GM12878 (cell line): Measurements from ENCODE around the gene PPL. TPM values are rescaled to one million over a fixed set of nuclear protein-coding genes. Genes with fewer than 3 reads are reported as not detected.

ENCODE experiments used
- BCL11A ChIP-seq: IDR thresholded peaks from 2 replicates; pipeline ENCODE4 v1.6.1; 2011; ENCODE audit warnings: low read depth, low read length
- FOXM1 ChIP-seq: IDR thresholded peaks from 2 replicates; pipeline ENCODE4 v1.6.1; 2012; ENCODE audit warnings: low read depth, mild to moderate bottlenecking, inconsistent platforms, low read length, moderate library complexity
- SMC3 ChIP-seq: IDR thresholded peaks from 2 replicates; pipeline ENCODE4 v1.6.1; 2011; ENCODE audit warnings: low read length, improper control_type of control experiment, borderline replicate concordance
- SUPT20H ChIP-seq: IDR thresholded peaks from 2 replicates; pipeline ENCODE4 v1.6.1; 2011; ENCODE audit warnings: low read depth, mild to moderate bottlenecking, low read length, moderate library complexity, borderline replicate concordance; ENCODE audit not compliant: control insufficient read depth
- ZNF274 ChIP-seq: IDR thresholded peaks from one replicate; pipeline ENCODE4 v1.8.0; 2011; ENCODE audit not compliant: insufficient read length, insufficient read depth
- ZNF384 ChIP-seq: IDR thresholded peaks from 2 replicates; pipeline ENCODE4 v1.6.1; 2012; ENCODE audit warnings: low read depth, mild to moderate bottlenecking, low read length, improper control_type of control experiment, borderline replicate concordance
- polyA plus RNA-seq, 11 experiments: library from polyadenylated mRNA; depleted of rRNA in 4 of 11; unstranded in 6 of 11; stranded (reverse) in 5 of 11; fragments of >200 nt; fragmentation: Nextera tagmentation in 4 of 11; fragmentation: Illumina TruSeq in 1 of 11; extraction: Ambion mirVana in 4 of 11; extraction: Trizol in 1 of 11; gene quantifications; 1 replicate in 1 of 11; 2 replicates in 10 of 11; pipeline versions ENCODE4 v1.2.1 to v1.2.3, GENCODE V29; 2011 to 2016; ENCODE audit warnings: inconsistent platforms in 2 of 11, missing spikeins in 2 of 11, low read depth in 1 of 11
- total RNA-seq, 4 experiments: library from RNA; depleted of rRNA in 3 of 4; stranded (reverse); fragments of >200 nt in 3 of 4; fragmentation: Illumina TruSeq in 1 of 4; extraction: Trizol in 1 of 4; gene quantifications; 2 replicates each; pipeline versions ENCODE4 v1.2.1 to v1.2.3, GENCODE V29; 2013 to 2021
- TF ChIP-seq, protein P1 (sequence below): IDR thresholded peaks from 2 replicates; pipeline ENCODE4 v1.6.1; 2012; ENCODE audit warnings: improper control_type of control experiment, low read depth, low read length; ENCODE audit not compliant: insufficient replicate concordance
- TF ChIP-seq, protein P2 (sequence below): fragments of 450-650 bp; IDR thresholded peaks from 2 replicates; pipeline ENCODE4 v1.6.1; 2016; ENCODE audit warnings: mild to moderate bottlenecking
- TF ChIP-seq, protein P3 (sequence below): fragments of 450-650 bp; IDR thresholded peaks from 2 replicates; pipeline ENCODE4 v1.6.1; 2018; ENCODE audit warnings: mild to moderate bottlenecking, low read depth, moderate library complexity; ENCODE audit not compliant: partially characterized antibody
- TF ChIP-seq, protein P4 (sequence below): IDR thresholded peaks from 2 replicates; pipeline ENCODE4 v1.6.1; 2011; ENCODE audit warnings: low read depth, low read length, improper control_type of control experiment, borderline replicate concordance

The PPL gene
- total and polyA plus RNA-seq, 10 of the 15 experiments (the other 5 are each of a cell fraction or from before 2014, with no cell fraction given), result 0.03 to 0.47 (median 0.05) TPM; not detected in 2

DNA sequence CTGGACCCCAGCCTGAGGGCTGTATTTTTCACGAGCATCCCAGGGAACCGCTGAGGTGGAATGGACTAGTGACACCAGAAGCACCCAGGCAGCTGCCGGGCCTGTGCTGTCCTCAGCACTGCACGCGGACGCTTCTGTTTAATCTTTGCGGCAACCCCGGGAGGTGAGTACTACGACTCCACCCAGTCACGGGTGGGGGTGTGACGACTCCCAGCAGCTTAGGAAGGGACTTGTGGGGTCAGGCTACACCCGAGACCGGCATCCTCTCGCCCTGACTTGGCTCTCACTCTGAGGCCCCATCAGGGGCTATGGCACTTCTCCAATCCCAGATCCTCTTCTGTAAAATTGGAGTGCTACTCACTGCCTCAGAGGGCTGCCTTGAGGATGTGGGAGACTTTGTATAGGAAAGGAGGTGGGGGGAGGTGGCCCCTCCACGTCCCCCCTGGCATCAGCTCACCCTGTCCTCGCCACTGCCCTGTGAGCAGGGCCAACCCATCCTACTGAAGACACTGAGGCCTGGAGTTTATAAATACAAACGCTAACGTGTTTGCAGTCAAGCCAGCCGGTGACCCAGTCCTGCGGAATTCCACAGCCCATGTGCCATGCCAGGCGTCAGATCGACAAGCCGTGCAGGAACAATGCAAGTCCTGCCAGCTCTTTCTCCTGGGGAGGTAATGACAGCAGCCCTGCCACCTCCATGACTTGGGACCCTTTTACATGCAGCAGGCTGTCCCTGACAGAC lies 44.4 kb downstream of the PPL start (continued):
- TF ChIP-seq, protein P1, sequence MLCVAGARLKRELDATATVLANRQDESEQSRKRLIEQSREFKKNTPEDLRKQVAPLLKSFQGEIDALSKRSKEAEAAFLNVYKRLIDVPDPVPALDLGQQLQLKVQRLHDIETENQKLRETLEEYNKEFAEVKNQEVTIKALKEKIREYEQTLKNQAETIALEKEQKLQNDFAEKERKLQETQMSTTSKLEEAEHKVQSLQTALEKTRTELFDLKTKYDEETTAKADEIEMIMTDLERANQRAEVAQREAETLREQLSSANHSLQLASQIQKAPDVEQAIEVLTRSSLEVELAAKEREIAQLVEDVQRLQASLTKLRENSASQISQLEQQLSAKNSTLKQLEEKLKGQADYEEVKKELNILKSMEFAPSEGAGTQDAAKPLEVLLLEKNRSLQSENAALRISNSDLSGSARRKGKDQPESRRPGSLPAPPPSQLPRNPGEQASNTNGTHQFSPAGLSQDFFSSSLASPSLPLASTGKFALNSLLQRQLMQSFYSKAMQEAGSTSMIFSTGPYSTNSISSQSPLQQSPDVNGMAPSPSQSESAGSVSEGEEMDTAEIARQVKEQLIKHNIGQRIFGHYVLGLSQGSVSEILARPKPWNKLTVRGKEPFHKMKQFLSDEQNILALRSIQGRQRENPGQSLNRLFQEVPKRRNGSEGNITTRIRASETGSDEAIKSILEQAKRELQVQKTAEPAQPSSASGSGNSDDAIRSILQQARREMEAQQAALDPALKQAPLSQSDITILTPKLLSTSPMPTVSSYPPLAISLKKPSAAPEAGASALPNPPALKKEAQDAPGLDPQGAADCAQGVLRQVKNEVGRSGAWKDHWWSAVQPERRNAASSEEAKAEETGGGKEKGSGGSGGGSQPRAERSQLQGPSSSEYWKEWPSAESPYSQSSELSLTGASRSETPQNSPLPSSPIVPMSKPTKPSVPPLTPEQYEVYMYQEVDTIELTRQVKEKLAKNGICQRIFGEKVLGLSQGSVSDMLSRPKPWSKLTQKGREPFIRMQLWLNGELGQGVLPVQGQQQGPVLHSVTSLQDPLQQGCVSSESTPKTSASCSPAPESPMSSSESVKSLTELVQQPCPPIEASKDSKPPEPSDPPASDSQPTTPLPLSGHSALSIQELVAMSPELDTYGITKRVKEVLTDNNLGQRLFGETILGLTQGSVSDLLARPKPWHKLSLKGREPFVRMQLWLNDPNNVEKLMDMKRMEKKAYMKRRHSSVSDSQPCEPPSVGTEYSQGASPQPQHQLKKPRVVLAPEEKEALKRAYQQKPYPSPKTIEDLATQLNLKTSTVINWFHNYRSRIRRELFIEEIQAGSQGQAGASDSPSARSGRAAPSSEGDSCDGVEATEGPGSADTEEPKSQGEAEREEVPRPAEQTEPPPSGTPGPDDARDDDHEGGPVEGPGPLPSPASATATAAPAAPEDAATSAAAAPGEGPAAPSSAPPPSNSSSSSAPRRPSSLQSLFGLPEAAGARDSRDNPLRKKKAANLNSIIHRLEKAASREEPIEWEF, result no peak
- no peak for TF ChIP-seq SMC3
- no peak for TF ChIP-seq FOXM1
- TF ChIP-seq ZNF384, result no peak
- TF ChIP-seq, protein P2, sequence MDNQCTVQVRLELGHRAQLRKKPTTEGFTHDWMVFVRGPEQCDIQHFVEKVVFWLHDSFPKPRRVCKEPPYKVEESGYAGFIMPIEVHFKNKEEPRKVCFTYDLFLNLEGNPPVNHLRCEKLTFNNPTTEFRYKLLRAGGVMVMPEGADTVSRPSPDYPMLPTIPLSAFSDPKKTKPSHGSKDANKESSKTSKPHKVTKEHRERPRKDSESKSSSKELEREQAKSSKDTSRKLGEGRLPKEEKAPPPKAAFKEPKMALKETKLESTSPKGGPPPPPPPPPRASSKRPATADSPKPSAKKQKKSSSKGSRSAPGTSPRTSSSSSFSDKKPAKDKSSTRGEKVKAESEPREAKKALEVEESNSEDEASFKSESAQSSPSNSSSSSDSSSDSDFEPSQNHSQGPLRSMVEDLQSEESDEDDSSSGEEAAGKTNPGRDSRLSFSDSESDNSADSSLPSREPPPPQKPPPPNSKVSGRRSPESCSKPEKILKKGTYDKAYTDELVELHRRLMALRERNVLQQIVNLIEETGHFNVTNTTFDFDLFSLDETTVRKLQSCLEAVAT, result no peak
- TF ChIP-seq, protein P3, sequence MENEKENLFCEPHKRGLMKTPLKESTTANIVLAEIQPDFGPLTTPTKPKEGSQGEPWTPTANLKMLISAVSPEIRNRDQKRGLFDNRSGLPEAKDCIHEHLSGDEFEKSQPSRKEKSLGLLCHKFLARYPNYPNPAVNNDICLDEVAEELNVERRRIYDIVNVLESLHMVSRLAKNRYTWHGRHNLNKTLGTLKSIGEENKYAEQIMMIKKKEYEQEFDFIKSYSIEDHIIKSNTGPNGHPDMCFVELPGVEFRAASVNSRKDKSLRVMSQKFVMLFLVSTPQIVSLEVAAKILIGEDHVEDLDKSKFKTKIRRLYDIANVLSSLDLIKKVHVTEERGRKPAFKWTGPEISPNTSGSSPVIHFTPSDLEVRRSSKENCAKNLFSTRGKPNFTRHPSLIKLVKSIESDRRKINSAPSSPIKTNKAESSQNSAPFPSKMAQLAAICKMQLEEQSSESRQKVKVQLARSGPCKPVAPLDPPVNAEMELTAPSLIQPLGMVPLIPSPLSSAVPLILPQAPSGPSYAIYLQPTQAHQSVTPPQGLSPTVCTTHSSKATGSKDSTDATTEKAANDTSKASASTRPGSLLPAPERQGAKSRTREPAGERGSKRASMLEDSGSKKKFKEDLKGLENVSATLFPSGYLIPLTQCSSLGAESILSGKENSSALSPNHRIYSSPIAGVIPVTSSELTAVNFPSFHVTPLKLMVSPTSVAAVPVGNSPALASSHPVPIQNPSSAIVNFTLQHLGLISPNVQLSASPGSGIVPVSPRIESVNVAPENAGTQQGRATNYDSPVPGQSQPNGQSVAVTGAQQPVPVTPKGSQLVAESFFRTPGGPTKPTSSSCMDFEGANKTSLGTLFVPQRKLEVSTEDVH, result no peak
- TF ChIP-seq, protein P4, sequence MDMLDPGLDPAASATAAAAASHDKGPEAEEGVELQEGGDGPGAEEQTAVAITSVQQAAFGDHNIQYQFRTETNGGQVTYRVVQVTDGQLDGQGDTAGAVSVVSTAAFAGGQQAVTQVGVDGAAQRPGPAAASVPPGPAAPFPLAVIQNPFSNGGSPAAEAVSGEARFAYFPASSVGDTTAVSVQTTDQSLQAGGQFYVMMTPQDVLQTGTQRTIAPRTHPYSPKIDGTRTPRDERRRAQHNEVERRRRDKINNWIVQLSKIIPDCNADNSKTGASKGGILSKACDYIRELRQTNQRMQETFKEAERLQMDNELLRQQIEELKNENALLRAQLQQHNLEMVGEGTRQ, result no peak
- TF ChIP-seq ZNF274, result no peak
- TF ChIP-seq BCL11A, result no peak
- no peak for TF ChIP-seq SUPT20H
